Parathyroid adenoma (tissue), 2 donors: ENCODE measurements around the gene NEGR1.

Experiments used
- H2AFZ ChIP-seq: fragments of 300-600 bp; sonication (generic); one replicate; pipeline ENCODE4 v1.7.0; 2017; ENCODE audit warnings: antibody characterized with exemption, mild to moderate bottlenecking
- H3K27ac ChIP-seq: fragments of 300-600 bp; sonication (generic); one replicate; pipeline ENCODE4 v1.7.0; 2017
- H3K27me3 ChIP-seq: fragments of 300-600 bp; sonication (generic); one replicate; pipeline ENCODE4 v1.7.0; 2017; ENCODE audit warnings: low read length; ENCODE audit not compliant: control insufficient read depth, insufficient read depth
- H3K36me3 ChIP-seq: fragments of 300-600 bp; sonication (generic); one replicate; pipeline ENCODE4 v1.7.0; 2017; ENCODE audit warnings: low read length; ENCODE audit not compliant: control insufficient read depth, insufficient read depth
- H3K4me1 ChIP-seq: fragments of 300-600 bp; sonication (generic); one replicate; pipeline ENCODE4 v1.7.0; 2017; ENCODE audit warnings: control low read depth
- H3K4me2 ChIP-seq: fragments of 300-600 bp; sonication (generic); one replicate; pipeline ENCODE4 v1.7.0; 2017; ENCODE audit warnings: low read length
- H3K4me3 ChIP-seq: fragments of 300-600 bp; sonication (generic); one replicate; pipeline ENCODE4 v1.7.0; 2017; ENCODE audit warnings: low read depth, low read length
- H3K79me2 ChIP-seq: fragments of 300-600 bp; sonication (generic); one replicate; pipeline ENCODE4 v1.7.0; 2017; ENCODE audit warnings: control low read depth
- H3K9ac ChIP-seq: fragments of 300-600 bp; sonication (generic); one replicate; pipeline ENCODE4 v1.7.0; 2017; ENCODE audit warnings: mild to moderate bottlenecking
- H3K9me3 ChIP-seq: fragments of 300-600 bp; sonication (generic); one replicate; pipeline ENCODE4 v1.7.0; 2017; ENCODE audit warnings: low read length; ENCODE audit not compliant: control insufficient read depth
- TF ChIP-seq, protein P1 (sequence below): fragments of 300-600 bp; sonication (generic); IDR thresholded peaks from one replicate; pipeline ENCODE4 v1.7.0; 2017; ENCODE audit warnings: antibody characterized with exemption, mild to moderate bottlenecking
- donor health status: primary hyperparathyroidism.

The NEGR1 gene

DNA sequence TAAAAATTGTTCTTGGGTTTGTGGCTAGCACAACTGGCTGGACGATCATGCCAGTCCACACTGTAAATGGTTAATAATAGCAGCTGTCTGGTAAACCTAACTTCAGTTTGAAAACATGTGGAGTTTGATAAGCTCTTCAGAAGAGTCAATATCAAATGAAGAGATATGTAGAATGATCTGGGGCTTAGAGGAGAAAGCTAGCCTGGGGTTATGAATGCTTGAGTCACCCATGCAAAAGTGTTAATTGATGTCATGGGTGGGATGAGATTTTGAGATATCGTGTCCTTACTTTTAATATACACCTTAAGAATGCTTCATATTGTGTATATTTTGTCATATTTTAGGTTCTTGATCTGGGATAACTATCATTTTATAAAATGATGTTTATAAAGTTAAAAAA, 646.8 kb downstream of the NEGR1 start:
- Histone ChIP-seq H3K27ac (no peak overlapping the region), H3K79me2 (no peaks in the 10 kb centered on the region), H3K9ac (no peak overlapping the region), H3K4me1 (no peaks in the 10 kb centered on the region), H3K27me3 (no peaks in the 10 kb centered on the region), H2AFZ (no peak overlapping the region), H3K4me3 (no peak overlapping the region), H3K36me3 (no peaks in the 10 kb centered on the region), H3K4me2 (no peak overlapping the region), H3K9me3 (no peaks in the 10 kb centered on the region)
- TF ChIP-seq, protein P1, sequence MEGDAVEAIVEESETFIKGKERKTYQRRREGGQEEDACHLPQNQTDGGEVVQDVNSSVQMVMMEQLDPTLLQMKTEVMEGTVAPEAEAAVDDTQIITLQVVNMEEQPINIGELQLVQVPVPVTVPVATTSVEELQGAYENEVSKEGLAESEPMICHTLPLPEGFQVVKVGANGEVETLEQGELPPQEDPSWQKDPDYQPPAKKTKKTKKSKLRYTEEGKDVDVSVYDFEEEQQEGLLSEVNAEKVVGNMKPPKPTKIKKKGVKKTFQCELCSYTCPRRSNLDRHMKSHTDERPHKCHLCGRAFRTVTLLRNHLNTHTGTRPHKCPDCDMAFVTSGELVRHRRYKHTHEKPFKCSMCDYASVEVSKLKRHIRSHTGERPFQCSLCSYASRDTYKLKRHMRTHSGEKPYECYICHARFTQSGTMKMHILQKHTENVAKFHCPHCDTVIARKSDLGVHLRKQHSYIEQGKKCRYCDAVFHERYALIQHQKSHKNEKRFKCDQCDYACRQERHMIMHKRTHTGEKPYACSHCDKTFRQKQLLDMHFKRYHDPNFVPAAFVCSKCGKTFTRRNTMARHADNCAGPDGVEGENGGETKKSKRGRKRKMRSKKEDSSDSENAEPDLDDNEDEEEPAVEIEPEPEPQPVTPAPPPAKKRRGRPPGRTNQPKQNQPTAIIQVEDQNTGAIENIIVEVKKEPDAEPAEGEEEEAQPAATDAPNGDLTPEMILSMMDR = no peak

DNA sequence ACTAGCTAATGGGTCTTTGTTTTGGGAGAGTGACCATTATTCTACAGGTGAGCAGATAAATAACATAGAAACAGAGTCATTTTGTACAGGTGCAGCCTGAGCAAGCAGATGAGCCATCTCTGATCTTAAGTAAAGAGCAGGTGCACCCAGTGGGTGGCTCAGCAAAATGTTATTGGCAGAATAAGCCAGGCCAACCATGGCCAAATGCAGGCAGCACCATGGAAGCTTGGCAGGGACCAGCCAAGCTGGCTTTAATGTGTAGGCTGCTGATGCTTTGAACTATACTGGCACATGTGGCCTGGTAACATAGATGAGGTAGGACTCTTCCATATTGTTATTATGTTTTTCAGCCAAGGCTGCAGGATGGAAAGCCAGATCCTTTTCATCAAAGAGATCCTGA, 648.2 kb downstream of the NEGR1 start:
- H3K9ac ChIP-seq = no peak overlapping the region
- no peaks in the 10 kb centered on the region for H3K4me1 ChIP-seq
- no peaks in the 10 kb centered on the region for H3K27me3 ChIP-seq
- no peaks in the 10 kb centered on the region for H3K9me3 ChIP-seq
- H3K79me2 ChIP-seq = no peaks in the 10 kb centered on the region
- TF ChIP-seq, protein P1 = no peak
- no peak overlapping the region for H2AFZ ChIP-seq
- H3K4me3 ChIP-seq = no peak overlapping the region
- no peak overlapping the region for H3K4me2 ChIP-seq
- H3K27ac ChIP-seq = no peak overlapping the region
- no peaks in the 10 kb centered on the region for H3K36me3 ChIP-seq

DNA sequence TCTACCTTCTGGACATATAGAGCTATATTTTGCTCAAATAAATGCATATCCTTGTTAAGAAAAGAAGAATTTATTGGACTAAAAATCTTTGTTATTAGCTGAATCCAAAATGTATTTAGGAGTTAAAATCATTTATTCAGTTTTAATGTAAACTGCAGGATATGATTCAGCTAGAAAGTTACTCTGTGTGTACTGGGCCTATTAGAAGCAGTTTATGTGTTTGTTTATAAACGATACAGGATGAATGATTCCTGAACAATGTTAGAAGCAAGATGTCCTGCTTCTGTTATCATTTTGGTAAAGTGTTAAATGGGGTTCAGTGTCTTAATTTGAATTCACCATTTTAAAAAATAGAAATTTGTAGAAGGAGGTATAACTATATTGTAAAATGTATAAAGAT, 652.3 kb downstream of the NEGR1 start:
- H2AFZ ChIP-seq = no peak overlapping the region
- H3K27ac ChIP-seq = no peak overlapping the region
- no peaks in the 10 kb centered on the region for H3K4me1 ChIP-seq
- H3K4me2 ChIP-seq = no peak overlapping the region
- H3K4me3 ChIP-seq = no peak overlapping the region
- no peaks in the 10 kb centered on the region for H3K9me3 ChIP-seq
- H3K9ac ChIP-seq = no peak overlapping the region
- H3K36me3 ChIP-seq = no peaks in the 10 kb centered on the region
- no peaks in the 10 kb centered on the region for H3K27me3 ChIP-seq
- H3K79me2 ChIP-seq = no peaks in the 10 kb centered on the region
- TF ChIP-seq, protein P1 = no peak

DNA sequence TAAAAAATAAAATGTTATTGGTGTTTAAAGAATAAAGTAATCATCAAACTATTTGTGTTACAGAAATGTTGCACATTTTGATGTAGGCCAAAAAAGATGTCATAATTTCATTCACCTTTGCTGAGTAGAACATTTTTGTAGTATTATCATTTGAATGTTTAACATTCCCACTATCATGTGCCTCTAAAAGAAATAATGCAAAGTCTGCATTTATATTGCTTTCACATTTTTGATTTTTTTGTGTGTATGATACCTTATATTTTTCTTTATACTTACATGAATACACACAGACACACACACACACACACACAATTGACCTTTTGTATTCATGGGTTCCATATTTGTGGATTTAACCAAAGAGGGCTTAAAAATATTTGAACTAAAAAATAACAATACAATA, 657.3 kb downstream of the NEGR1 start:
- Histone ChIP-seq H3K4me2 (no peak overlapping the region), H3K9me3 (no peaks in the 10 kb centered on the region), H3K9ac (no peak overlapping the region), H3K36me3 (no peaks in the 10 kb centered on the region), H2AFZ (no peak overlapping the region), H3K4me1 (no peaks in the 10 kb centered on the region), H3K27ac (no peak overlapping the region), H3K79me2 (no peaks in the 10 kb centered on the region), H3K4me3 (no peak overlapping the region), H3K27me3 (no peaks in the 10 kb centered on the region)
- TF ChIP-seq, protein P1 = no peak

DNA sequence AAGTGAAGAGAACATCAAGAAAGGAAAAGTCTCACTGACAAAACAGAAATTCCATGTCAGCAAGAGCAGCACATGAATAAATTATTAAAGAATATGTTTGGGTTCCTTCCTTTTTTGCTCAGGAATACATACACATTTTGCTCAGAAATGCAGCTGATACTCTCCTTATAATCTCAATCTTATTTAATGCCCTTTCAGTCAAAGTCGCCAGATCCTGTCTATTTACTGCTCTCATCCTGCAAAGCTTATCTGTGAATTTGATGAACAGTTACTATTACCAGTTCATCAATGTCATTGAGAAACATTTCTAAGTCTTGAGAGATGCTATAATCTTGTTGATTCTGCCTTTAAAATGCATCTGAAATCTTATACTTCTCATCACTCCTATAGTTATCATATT, 658.5 kb downstream of the NEGR1 start:
- no peak overlapping the region for H2AFZ ChIP-seq
- no peaks in the 10 kb centered on the region for H3K79me2 ChIP-seq
- no peak overlapping the region for H3K4me3 ChIP-seq
- H3K36me3 ChIP-seq = no peaks in the 10 kb centered on the region
- H3K27ac ChIP-seq = no peak overlapping the region
- no peak overlapping the region for H3K9ac ChIP-seq
- H3K9me3 ChIP-seq = no peaks in the 10 kb centered on the region
- TF ChIP-seq, protein P1 = no peak
- no peak overlapping the region for H3K4me2 ChIP-seq
- no peaks in the 10 kb centered on the region for H3K27me3 ChIP-seq
- H3K4me1 ChIP-seq = no peaks in the 10 kb centered on the region
